Epithelial cell of proximal tubule (primary cell): ENCODE data around the gene PIK3C2G. TPM values are rescaled to one million over a fixed set of nuclear protein-coding genes. Genes with fewer than 3 reads are reported as not detected.
"Not testable (repeated sequence)": the region's sequence is repeated elsewhere in the genome, so short reads cannot be mapped to it uniquely, and the experiment has no call there.

Experiments used
- DNase-seq: peaks from one replicate; pipeline ENCODE4 v3.0.0-alpha.2; 2011; ENCODE audit warnings: low read depth
- H3K4me3 ChIP-seq: 2 replicates; pipeline ENCODE4 v1.5.1; 2011; ENCODE audit warnings: low read depth, mild to moderate bottlenecking, low read length
- CTCF ChIP-seq: conservative IDR thresholded peaks from 2 replicates; pipeline ENCODE4 v1.5.1; 2012; ENCODE audit warnings: low read depth, mild to moderate bottlenecking, low read length
- total RNA-seq: library from RNA; depleted of rRNA; stranded (reverse); fragments of >200 nt; gene quantifications from 2 replicates; pipeline ENCODE4 v1.2.3, GENCODE V29; 2015

The PIK3C2G gene
- total RNA-seq, 1 donor from 2014 or later, result 0.12 TPM

GRCh38 chr12:18243238-18243637 lies 18.1 kb upstream of the PIK3C2G start:
- no peak for DNase-seq
- no peak overlapping the region for H3K4me3 ChIP-seq
- TF ChIP-seq CTCF, result no peak

- TF ChIP-seq CTCF, result peak; percentile 39
- no peak overlapping the region for H3K4me3 ChIP-seq
- no peak for DNase-seq
Observed at GRCh38 chr12:18246066-18246465, 15.3 kb upstream of the PIK3C2G start.

- H3K4me3 ChIP-seq, result no peak overlapping the region
- peak; percentile 16 for DNase-seq
- peak; percentile 80 for TF ChIP-seq CTCF
Observed at GRCh38 chr12:18250313-18250916, 10.9 kb upstream of the PIK3C2G start.

GRCh38 chr12:18254081-18254480 lies 7.2 kb upstream of the PIK3C2G start:
- no peak for DNase-seq
- no peak overlapping the region for H3K4me3 ChIP-seq
- no peak for TF ChIP-seq CTCF

GRCh38 chr12:18255004-18255403 lies 6.3 kb upstream of the PIK3C2G start:
- DNase-seq, H3K4me3 ChIP-seq: not testable (repeated sequence)

GRCh38 chr12:18257251-18257650 lies 4.1 kb upstream of the PIK3C2G start:
- DNase-seq, result no peak
- TF ChIP-seq CTCF, result no peak

GRCh38 chr12:18258929-18259328 lies 2.4 kb upstream of the PIK3C2G start:
- TF ChIP-seq CTCF, result no peak
- no peak for DNase-seq
- no peak overlapping the region for H3K4me3 ChIP-seq

More at GRCh38 chr12:18257251-18257650, 4.1 kb upstream of the PIK3C2G start:
- no peak overlapping the region for H3K4me3 ChIP-seq
